SIG-M5 (cell line): Measurements from ENCODE around the gene LBX2.

Source experiments
- DNase-seq: peaks from one replicate; lab custom pipeline; 2025; lab: John Stamatoyannopoulos, UW

The LBX2 gene

GRCh38 chr2:74499267-74499939 lies at the start of gene LBX2:
LBX2 (minus strand) TSS chr2:74499603; CDS start chr2:74499537, 66 bp downstream.
- DNase-seq = no peak

GRCh38 chr2:74548285-74548899 lies 49.0 kb upstream of the LBX2 start:
- no peak for DNase-seq

- no peak for DNase-seq
Measured at GRCh38 chr2:74546004-74546403, 46.6 kb upstream of the LBX2 start.

- DNase-seq = no peak
Measured at GRCh38 chr2:74544634-74545033, 45.2 kb upstream of the LBX2 start.

- no peak for DNase-seq
Measured at GRCh38 chr2:74542978-74543377, 43.6 kb upstream of the LBX2 start.

- no peak for DNase-seq
Measured at GRCh38 chr2:74540291-74540690, 40.9 kb upstream of the LBX2 start.

- no peak for DNase-seq
Measured at GRCh38 chr2:74538881-74539339, 39.5 kb upstream of the LBX2 start.

- no peak for DNase-seq
Measured at GRCh38 chr2:74537140-74537539, 37.7 kb upstream of the LBX2 start.

- DNase-seq = no peak
Measured at GRCh38 chr2:74536166-74536950, 37.0 kb upstream of the LBX2 start.

- no peak for DNase-seq
Measured at GRCh38 chr2:74535440-74535965, 36.1 kb upstream of the LBX2 start.

GRCh38 chr2:74534411-74534810 lies 35.0 kb upstream of the LBX2 start:
- DNase-seq = no peak

GRCh38 chr2:74533464-74533863 lies 34.1 kb upstream of the LBX2 start:
- no peak for DNase-seq

GRCh38 chr2:74532222-74532621 lies 32.8 kb upstream of the LBX2 start:
- DNase-seq = no peak

GRCh38 chr2:74531666-74532065 lies 32.3 kb upstream of the LBX2 start:
- DNase-seq = no peak

- DNase-seq = no peak
Measured at GRCh38 chr2:74530239-74531187, 31.1 kb upstream of the LBX2 start.

GRCh38 chr2:74529357-74530238 lies 30.2 kb upstream of the LBX2 start, which contains the start of the genes AUP1 and HTRA2:
AUP1 (minus strand) TSS chr2:74529706; CDS start chr2:74529629, 77 bp downstream.
HTRA2 (plus strand) TSS chr2:74529933; CDS start chr2:74530007, 74 bp downstream.
- DNase-seq = peak; percentile 90

- no peak for DNase-seq
Measured at GRCh38 chr2:74528600-74529356, 29.4 kb upstream of the LBX2 start.

GRCh38 chr2:74527741-74528140 lies 28.3 kb upstream of the LBX2 start:
- DNase-seq = no peak

- DNase-seq = no peak
Measured at GRCh38 chr2:74526649-74527230, 27.3 kb upstream of the LBX2 start.
